Measurements from ENCODE around the gene RNF34. TPM values are rescaled to one million over a fixed set of nuclear protein-coding genes. Genes with fewer than 3 reads are reported as not detected.

Gene RNF34
- total RNA-seq, 2 experiments from 2014 or later = 85.4 to 145 TPM

DNA sequence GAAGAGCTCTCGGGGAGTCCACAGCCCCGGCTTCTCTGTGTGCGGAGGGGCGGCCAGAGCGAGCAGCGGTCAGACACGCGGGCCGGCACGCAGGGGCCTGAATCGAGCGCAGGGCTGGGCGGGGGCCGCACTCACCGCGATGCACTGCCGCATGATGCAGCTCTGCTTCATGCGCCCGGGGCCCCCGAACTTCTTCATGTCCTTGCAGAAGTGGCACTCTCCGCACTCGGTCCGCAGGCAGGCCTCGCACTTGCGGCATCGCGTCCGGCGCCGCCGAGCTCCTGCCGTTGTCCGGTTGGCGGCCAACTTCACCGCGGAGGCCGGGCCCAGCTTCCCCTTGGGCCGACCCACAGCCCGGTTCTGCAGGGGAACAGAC is 53.1 kb downstream of the RNF34 start:
- no peak overlapping the region for H3K4me3 ChIP-seq (ENCODE audit: low read depth, low read length, poor library complexity, severe bottlenecking)
- no peak overlapping the region for H3K4me2 ChIP-seq (ENCODE audit: low read length)
- peaks cover 57% of the 10 kb centered on the region for H3K36me3 ChIP-seq (ENCODE audit: insufficient read depth, low read length)
- DNase-seq (ENCODE audit: low spot score) = no peak
- BruUV-seq (replicated peaks) = no TSS peak
- no peaks in the 10 kb centered on the region for H3K9me3 ChIP-seq (ENCODE audit: low read length)
- H2AFZ ChIP-seq (ENCODE audit: low read length) = no peak overlapping the region
- H3K4me1 ChIP-seq (ENCODE audit: insufficient read depth, low read length, poor library complexity, severe bottlenecking) = no peaks in the 10 kb centered on the region
- POLR2A ChIA-PET = no interaction called here
- H3K27ac ChIP-seq (ENCODE audit: low read depth, low read length, poor library complexity, severe bottlenecking) = no peak overlapping the region
- intact Hi-C loops (cut with micrococcal nuclease; ENCODE audit: unreplicated experiment) = no loop called here
- TF ChIP-seq EZH2phosphoT487 (IDR thresholded peaks at IDR 0.05; ENCODE audit: borderline replicate concordance, low read depth, low read length) = no peak
- TF ChIP-seq, protein P1, sequence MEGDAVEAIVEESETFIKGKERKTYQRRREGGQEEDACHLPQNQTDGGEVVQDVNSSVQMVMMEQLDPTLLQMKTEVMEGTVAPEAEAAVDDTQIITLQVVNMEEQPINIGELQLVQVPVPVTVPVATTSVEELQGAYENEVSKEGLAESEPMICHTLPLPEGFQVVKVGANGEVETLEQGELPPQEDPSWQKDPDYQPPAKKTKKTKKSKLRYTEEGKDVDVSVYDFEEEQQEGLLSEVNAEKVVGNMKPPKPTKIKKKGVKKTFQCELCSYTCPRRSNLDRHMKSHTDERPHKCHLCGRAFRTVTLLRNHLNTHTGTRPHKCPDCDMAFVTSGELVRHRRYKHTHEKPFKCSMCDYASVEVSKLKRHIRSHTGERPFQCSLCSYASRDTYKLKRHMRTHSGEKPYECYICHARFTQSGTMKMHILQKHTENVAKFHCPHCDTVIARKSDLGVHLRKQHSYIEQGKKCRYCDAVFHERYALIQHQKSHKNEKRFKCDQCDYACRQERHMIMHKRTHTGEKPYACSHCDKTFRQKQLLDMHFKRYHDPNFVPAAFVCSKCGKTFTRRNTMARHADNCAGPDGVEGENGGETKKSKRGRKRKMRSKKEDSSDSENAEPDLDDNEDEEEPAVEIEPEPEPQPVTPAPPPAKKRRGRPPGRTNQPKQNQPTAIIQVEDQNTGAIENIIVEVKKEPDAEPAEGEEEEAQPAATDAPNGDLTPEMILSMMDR (conservative IDR thresholded peaks at IDR 0.05; ENCODE audit: low read length) = no peak
- H3K79me2 ChIP-seq (ENCODE audit: insufficient read depth, low read depth, low read length) = peaks cover 41% of the 10 kb centered on the region
- no peaks in the 10 kb centered on the region for H4K20me1 ChIP-seq (ENCODE audit: insufficient read depth, low read length)
- no peaks in the 10 kb centered on the region for H3K9me2 ChIP-seq (ENCODE audit: insufficient read depth, low read length)
- CTCF ChIA-PET (ENCODE audit: unreplicated experiment) = no interaction called here

DNA sequence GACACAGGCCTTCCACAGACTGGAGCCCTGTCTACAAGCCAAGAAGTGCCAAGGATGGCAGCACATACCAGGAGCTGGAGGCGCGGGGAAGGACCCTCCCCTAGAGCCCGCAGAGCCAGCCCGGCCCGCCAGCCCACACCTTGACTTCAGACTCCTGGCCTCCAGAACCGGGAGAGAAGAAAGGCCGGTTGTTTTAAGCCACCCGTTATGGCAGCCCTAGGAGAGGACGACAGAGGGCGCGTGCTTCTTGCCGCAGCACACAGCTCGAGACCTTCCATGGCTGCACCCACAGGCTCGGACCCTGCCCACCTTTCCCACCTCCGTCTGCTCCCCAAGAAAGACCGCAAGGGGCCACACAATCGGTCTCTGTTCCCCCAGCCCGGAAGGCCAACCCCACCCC is 53.7 kb downstream of the RNF34 start:
- Histone ChIP-seq H3K9me3 (ENCODE audit: low read length) (no peaks in the 10 kb centered on the region), H3K27ac (ENCODE audit: low read depth, low read length, poor library complexity, severe bottlenecking) (no peak overlapping the region), H3K4me1 (ENCODE audit: insufficient read depth, low read length, poor library complexity, severe bottlenecking) (no peaks in the 10 kb centered on the region), H4K20me1 (ENCODE audit: insufficient read depth, low read length) (no peaks in the 10 kb centered on the region), H3K36me3 (ENCODE audit: insufficient read depth, low read length) (peaks cover 56% of the 10 kb centered on the region), H2AFZ (ENCODE audit: low read length) (no peak overlapping the region), H3K9me2 (ENCODE audit: insufficient read depth, low read length) (no peaks in the 10 kb centered on the region), H3K4me2 (ENCODE audit: low read length) (no peak overlapping the region), H3K4me3 (ENCODE audit: low read depth, low read length, poor library complexity, severe bottlenecking) (no peak overlapping the region), H3K79me2 (ENCODE audit: insufficient read depth, low read depth, low read length) (peaks cover 46% of the 10 kb centered on the region)
- TF ChIP-seq EZH2phosphoT487 (IDR thresholded peaks at IDR 0.05; ENCODE audit: borderline replicate concordance, low read depth, low read length) = no peak
- TF ChIP-seq, protein P1 (conservative IDR thresholded peaks at IDR 0.05; ENCODE audit: low read length) = no peak
- CTCF ChIA-PET (ENCODE audit: unreplicated experiment) = no interaction called here
- no peak for DNase-seq (ENCODE audit: low spot score)
- no TSS peak for BruUV-seq (replicated peaks)
- POLR2A ChIA-PET = no interaction called here
- intact Hi-C loops (cut with micrococcal nuclease; ENCODE audit: unreplicated experiment) = no loop called here

DNA sequence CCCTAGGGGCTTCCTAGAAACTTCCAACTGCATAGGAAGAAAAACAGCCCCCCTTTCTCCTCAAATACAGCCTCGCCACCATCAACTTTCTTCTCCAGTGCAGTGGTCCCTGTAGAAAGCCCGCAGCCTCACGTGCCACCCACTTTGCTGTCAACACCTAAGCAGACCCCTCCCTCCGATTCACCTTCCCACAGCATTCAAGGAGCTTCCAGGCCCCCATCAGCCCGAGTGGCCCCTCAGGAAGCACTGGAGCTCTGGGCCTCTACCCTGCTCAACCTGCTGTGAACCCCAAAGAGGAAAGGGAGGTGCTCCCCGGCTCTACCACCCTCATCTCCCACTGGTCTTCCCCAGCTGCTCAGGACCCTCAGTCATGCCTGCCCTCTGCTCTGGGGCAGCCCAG is 55.0 kb downstream of the RNF34 start:
- no peak for DNase-seq (ENCODE audit: low spot score)
- Histone ChIP-seq H3K4me1 (ENCODE audit: insufficient read depth, low read length, poor library complexity, severe bottlenecking) (no peaks in the 10 kb centered on the region), H3K4me2 (ENCODE audit: low read length) (no peak overlapping the region), H2AFZ (ENCODE audit: low read length) (no peak overlapping the region), H3K9me3 (ENCODE audit: low read length) (no peaks in the 10 kb centered on the region), H3K9me2 (ENCODE audit: insufficient read depth, low read length) (no peaks in the 10 kb centered on the region), H3K36me3 (ENCODE audit: insufficient read depth, low read length) (peaks cover 52% of the 10 kb centered on the region), H3K4me3 (ENCODE audit: low read depth, low read length, poor library complexity, severe bottlenecking) (no peak overlapping the region), H3K79me2 (ENCODE audit: insufficient read depth, low read depth, low read length) (peaks cover 54% of the 10 kb centered on the region), H4K20me1 (ENCODE audit: insufficient read depth, low read length) (no peaks in the 10 kb centered on the region), H3K27ac (ENCODE audit: low read depth, low read length, poor library complexity, severe bottlenecking) (no peak overlapping the region)
- no peak for TF ChIP-seq EZH2phosphoT487 (IDR thresholded peaks at IDR 0.05; ENCODE audit: borderline replicate concordance, low read depth, low read length)
- TF ChIP-seq, protein P1 (conservative IDR thresholded peaks at IDR 0.05; ENCODE audit: low read length) = no peak
- BruUV-seq (replicated peaks) = no TSS peak
- intact Hi-C loops (cut with micrococcal nuclease; ENCODE audit: unreplicated experiment) = no loop called here
- CTCF ChIA-PET (ENCODE audit: unreplicated experiment) = interaction anchor here (1.3 kb wide), 1 partner anchor 12 kb away, joined by 4 read pairs; no protein-coding TSS in a partner anchor
- POLR2A ChIA-PET = no interaction called here

Data from OCI-LY7 (cell line).